GM19240 (cell line): ENCODE results near the gene ISM1.

Experiments used
- DNase-seq: peaks from one replicate; pipeline ENCODE4 v3.0.0; 2011; ENCODE audit warnings: low spot score; ENCODE audit not compliant: insufficient read length

Gene ISM1

GRCh38 chr20:13307562-13308163 lies 86.6 kb downstream of the ISM1 start:
- DNase-seq: no peak

GRCh38 chr20:13312300-13312699 lies 91.2 kb downstream of the ISM1 start:
- no peak for DNase-seq

- no peak for DNase-seq
Measured at GRCh38 chr20:13313201-13313600, 92.1 kb downstream of the ISM1 start.

GRCh38 chr20:13317439-13317838 lies 96.4 kb downstream of the ISM1 start:
- no peak for DNase-seq

GRCh38 chr20:13318871-13319521 lies 97.9 kb downstream of the ISM1 start:
- DNase-seq: no peak

GRCh38 chr20:13320702-13321101 lies 99.6 kb downstream of the ISM1 start:
- DNase-seq: no peak

GRCh38 chr20:13321416-13321815 lies 100.3 kb downstream of the ISM1 start:
- DNase-seq: no peak

GRCh38 chr20:13322198-13322597 lies 101.1 kb downstream of the ISM1 start:
- DNase-seq: no peak

GRCh38 chr20:13322621-13323020 lies 101.5 kb downstream of the ISM1 start:
- DNase-seq: no peak

GRCh38 chr20:13325033-13325432 lies 104.0 kb downstream of the ISM1 start:
- DNase-seq: no peak

GRCh38 chr20:13325796-13326340 lies 104.8 kb downstream of the ISM1 start:
- DNase-seq: no peak

- no peak for DNase-seq
Measured at GRCh38 chr20:13331536-13331935, 110.5 kb downstream of the ISM1 start.

GRCh38 chr20:13333036-13333435 lies 112.0 kb downstream of the ISM1 start:
- DNase-seq: no peak

- DNase-seq: no peak
Measured at GRCh38 chr20:13333793-13334192, 112.7 kb downstream of the ISM1 start.

GRCh38 chr20:13336308-13337089 lies 115.4 kb downstream of the ISM1 start:
- no peak for DNase-seq

GRCh38 chr20:13337090-13337784 lies 116.2 kb downstream of the ISM1 start:
- no peak for DNase-seq

GRCh38 chr20:13338097-13338661 lies 117.1 kb downstream of the ISM1 start:
- no peak for DNase-seq

- DNase-seq: no peak
Measured at GRCh38 chr20:13338999-13339411, 117.9 kb downstream of the ISM1 start.

GRCh38 chr20:13340088-13340487 lies 119.0 kb downstream of the ISM1 start:
- DNase-seq: no peak

GRCh38 chr20:13341737-13342393 lies 120.8 kb downstream of the ISM1 start:
- DNase-seq: no peak
